Fibroblast of skin of right quadriceps (primary cell): Measurements from ENCODE around the gene RPN2.

Source experiments
- DNase-seq: peaks from one replicate; pipeline ENCODE4 v3.0.0-alpha.2; 2013

RPN2 gene

GRCh38 chr20:37219751-37220668 is 40.9 kb downstream of the RPN2 start:
- DNase-seq = no peak

GRCh38 chr20:37220731-37221130 is 41.6 kb downstream of the RPN2 start:
- DNase-seq = peak; percentile 13

- DNase-seq = no peak
Measured at GRCh38 chr20:37222086-37222485, 43.0 kb downstream of the RPN2 start.

GRCh38 chr20:37223053-37223452 is 43.9 kb downstream of the RPN2 start:
- DNase-seq = peak; percentile 78

- no peak for DNase-seq
Measured at GRCh38 chr20:37225146-37225545, 46.0 kb downstream of the RPN2 start.

GRCh38 chr20:37226889-37227288 is 47.8 kb downstream of the RPN2 start:
- DNase-seq = no peak

GRCh38 chr20:37228082-37228481 is 49.0 kb downstream of the RPN2 start:
- no peak for DNase-seq

GRCh38 chr20:37228656-37229055 is 49.5 kb downstream of the RPN2 start:
- no peak for DNase-seq

GRCh38 chr20:37229357-37229756 is 50.2 kb downstream of the RPN2 start:
- DNase-seq = no peak

- DNase-seq = no peak
Measured at GRCh38 chr20:37230200-37230599, 51.1 kb downstream of the RPN2 start.

- no peak for DNase-seq
Measured at GRCh38 chr20:37231947-37232630, 53.0 kb downstream of the RPN2 start.

GRCh38 chr20:37233548-37234253 is 54.6 kb downstream of the RPN2 start:
- no peak for DNase-seq

GRCh38 chr20:37234254-37234581 is 55.1 kb downstream of the RPN2 start:
- DNase-seq = no peak

GRCh38 chr20:37235065-37235464 is 55.9 kb downstream of the RPN2 start:
- DNase-seq = no peak

- no peak for DNase-seq
Measured at GRCh38 chr20:37236462-37236861, 57.3 kb downstream of the RPN2 start.

GRCh38 chr20:37237656-37238055 is 58.5 kb downstream of the RPN2 start:
- no peak for DNase-seq

GRCh38 chr20:37238426-37238825 is 59.3 kb downstream of the RPN2 start:
- DNase-seq = no peak

GRCh38 chr20:37238935-37239451 is 59.9 kb downstream of the RPN2 start:
- no peak for DNase-seq

GRCh38 chr20:37240337-37241067 is 61.4 kb downstream of the RPN2 start:
- no peak for DNase-seq

- DNase-seq = no peak
Measured at GRCh38 chr20:37242503-37242902, 63.4 kb downstream of the RPN2 start.

- DNase-seq = no peak
Measured at GRCh38 chr20:37243076-37243936, 64.2 kb downstream of the RPN2 start.
